BE2C (cell line): ENCODE data around the gene ADAMTS16.

Experiments used
- DNase-seq: peaks from one replicate; pipeline ENCODE4 v3.0.0-alpha.2; 2020
- H3K27me3 ChIP-seq: fragments of 250-450 bp; sonication (Bioruptor Pico); 2 replicates; pipeline ENCODE4 v1.5.1; 2020; ENCODE audit warnings: mild to moderate bottlenecking
- H3K36me3 ChIP-seq: fragments of 250-450 bp; sonication (Bioruptor Pico); 2 replicates; pipeline ENCODE4 v1.5.1; 2020; ENCODE audit warnings: mild to moderate bottlenecking
- H3K4me1 ChIP-seq: fragments of 250-450 bp; sonication (Bioruptor Pico); 2 replicates; pipeline ENCODE4 v1.5.1; 2020
- H3K4me3 ChIP-seq: 2 replicates; pipeline ENCODE4 v1.5.1; 2011; ENCODE audit warnings: low read depth, low read length
- H3K9me3 ChIP-seq: fragments of 250-450 bp; sonication (Bioruptor Pico); 2 replicates; pipeline ENCODE4 v1.5.1; 2020
- CTCF ChIP-seq: IDR thresholded peaks from 2 replicates; pipeline ENCODE4 v1.5.1; 2012; ENCODE audit warnings: mild to moderate bottlenecking, low read depth, low read length

Gene ADAMTS16

GRCh38 chr5:5304361-5305020 is 164.4 kb downstream of the ADAMTS16 start:
- no peak for DNase-seq
- Histone ChIP-seq H3K9me3 (no peaks in the 10 kb centered on the region), H3K36me3 (no peaks in the 10 kb centered on the region), H3K4me3 (no peak overlapping the region), H3K27me3 (no peaks in the 10 kb centered on the region), H3K4me1 (peaks cover 4% of the 10 kb centered on the region)
- TF ChIP-seq CTCF = no peak

- no peak for TF ChIP-seq CTCF
- DNase-seq = no peak
- Histone ChIP-seq H3K4me1 (no peaks in the 10 kb centered on the region), H3K27me3 (no peaks in the 10 kb centered on the region), H3K36me3 (no peaks in the 10 kb centered on the region), H3K4me3 (no peak overlapping the region), H3K9me3 (no peaks in the 10 kb centered on the region)
Observed at GRCh38 chr5:5306696-5307095, 166.6 kb downstream of the ADAMTS16 start.

GRCh38 chr5:5308319-5308718 is 168.2 kb downstream of the ADAMTS16 start:
- H3K36me3 ChIP-seq = no peaks in the 10 kb centered on the region
- DNase-seq = no peak
- H3K4me1 ChIP-seq = no peaks in the 10 kb centered on the region; the same call in 1 of the 2 replicates
- no peaks in the 10 kb centered on the region for H3K27me3 ChIP-seq
- H3K9me3 ChIP-seq = no peaks in the 10 kb centered on the region
- no peak overlapping the region for H3K4me3 ChIP-seq
- no peak for TF ChIP-seq CTCF

GRCh38 chr5:5309645-5310044 is 169.5 kb downstream of the ADAMTS16 start:
- DNase-seq = no peak
- H3K4me1 ChIP-seq = no peaks in the 10 kb centered on the region; the same call in 1 of the 2 replicates
- no peaks in the 10 kb centered on the region for H3K27me3 ChIP-seq
- no peak for TF ChIP-seq CTCF
- no peaks in the 10 kb centered on the region for H3K9me3 ChIP-seq
- no peak overlapping the region for H3K4me3 ChIP-seq
- H3K36me3 ChIP-seq = no peaks in the 10 kb centered on the region

GRCh38 chr5:5313101-5313635 is 173.0 kb downstream of the ADAMTS16 start:
- H3K4me1 ChIP-seq = peaks cover 6% of the 10 kb centered on the region
- TF ChIP-seq CTCF = no peak
- no peaks in the 10 kb centered on the region for H3K9me3 ChIP-seq
- H3K36me3 ChIP-seq = no peaks in the 10 kb centered on the region
- no peaks in the 10 kb centered on the region for H3K27me3 ChIP-seq
- no peak for DNase-seq
- no peak overlapping the region for H3K4me3 ChIP-seq

GRCh38 chr5:5314166-5314565 is 174.0 kb downstream of the ADAMTS16 start:
- Histone ChIP-seq H3K4me1 (peaks cover 13% of the 10 kb centered on the region), H3K9me3 (no peaks in the 10 kb centered on the region), H3K27me3 (no peaks in the 10 kb centered on the region), H3K36me3 (no peaks in the 10 kb centered on the region), H3K4me3 (no peak overlapping the region)
- DNase-seq = no peak
- no peak for TF ChIP-seq CTCF
